Heart right ventricle (tissue), 16 donors: ENCODE measurements around the gene BMPR1A. TPM values are rescaled to one million over a fixed set of nuclear protein-coding genes. Genes with fewer than 3 reads are reported as not detected.

ENCODE experiments used
- ATAC-seq, 8 donors: fragments of 200-7000 bp; cut with Tn5 transposase; one replicate each; pipeline ENCODE4 v1.9.1; 2020; ENCODE audit warnings: mild to moderate bottlenecking in 8 of 8, moderate library complexity in 8 of 8, moderate number of reproducible peaks in 1 of 8
- DNase-seq, 2 donors: peaks; one replicate each; pipeline ENCODE4 v3.0.0-alpha.2; 2020
- H3K27ac ChIP-seq, 10 donors: fragments of 200-600 bp; sonication (generic) in 2 of 10; one replicate each; pipeline versions ENCODE4 v1.5.0 to v1.8.0; 2020 to 2022; ENCODE audit warnings: mild to moderate bottlenecking in 3 of 10
- H3K27me3 ChIP-seq, 7 donors: fragments of 200-600 bp; one replicate each; pipeline ENCODE4 v1.8.0; 2021 to 2022; ENCODE audit warnings: mild to moderate bottlenecking in 2 of 7
- H3K36me3 ChIP-seq, 9 donors: fragments of 200-600 bp; sonication (generic) in 1 of 9; one replicate each; pipeline versions ENCODE4 v1.5.0 to v1.8.0; 2020 to 2022; ENCODE audit warnings: mild to moderate bottlenecking in 2 of 9
- H3K4me1 ChIP-seq, 9 donors: fragments of 200-600 bp; sonication (generic) in 1 of 9; one replicate each; pipeline versions ENCODE4 v1.5.0 to v1.8.0; 2020 to 2022; ENCODE audit warnings: mild to moderate bottlenecking in 4 of 9
- H3K4me3 ChIP-seq, 10 donors: fragments of 200-600 bp; sonication (generic) in 2 of 10; one replicate each; pipeline versions ENCODE4 v1.5.0 to v1.8.0; 2020 to 2022; ENCODE audit warnings: mild to moderate bottlenecking in 7 of 10, moderate library complexity in 2 of 10
- H3K9me3 ChIP-seq, 11 donors: fragments of 200-600 bp in 10 of 11; sonication (generic) in 2 of 11; one replicate each; pipeline versions ENCODE4 v1.5.0 to v1.8.0; 2013 to 2022; ENCODE audit warnings: mild to moderate bottlenecking in 2 of 11, control low read depth in 1 of 11, moderate library complexity in 1 of 11
- CTCF ChIP-seq, 9 donors: fragments of 200-600 bp; sonication (generic) in 2 of 9; IDR thresholded peaks; one replicate each; pipeline versions ENCODE4 v1.5.0 to v1.8.0; 2021 to 2022; ENCODE audit warnings: antibody characterized with exemption in 9 of 9, mild to moderate bottlenecking in 5 of 9, moderate library complexity in 1 of 9
- WGBS, 2 donors: extraction: QIAGEN DNeasy Blood & Tissue Kit; methylation state at CpG; one replicate each; pipeline ENCODE4 v1.1.7; 2013; ENCODE audit warnings: inconsistent platforms in 1 of 2; 5-methylcytosine and 5-hydroxymethylcytosine counted together
- intact Hi-C, 10 donors: fragments of 100-400 bp; cut with DNase I; formaldehyde crosslinking; loops; one replicate each; pipeline versions ENCODE4 v1.11.1 to v1.14.2; 2022
- polyA plus RNA-seq, 2 donors: library from polyadenylated mRNA; stranded (reverse); fragments of 200-250 nt; gene quantifications; one replicate each; pipeline ENCODE4 v1.2.3, GENCODE V29; 2013
- total RNA-seq, 10 donors: library from RNA; stranded (reverse); fragmentation: NEBNext Ultra II Directional in 3 of 10; extraction: Animal tissue kit (Norgen Biotek cat#: 25700) in 3 of 10; gene quantifications; one replicate each; pipeline versions ENCODE4 v1.2.1 to v1.2.4, GENCODE V29; 2021 to 2023
- donor health status: Arrhythmogenic right ventricular cardiomyopathy.
- donor health status: ischemic (EF 13 %, LVEDD 7.1; RV severe dilation, severe dysfunction).
- donor health status: healthy with polysubstance abuse.
- donor health status: DM: no; HTN: yes; CAD: no.
- donor health status: DM: no; HTN: no; CAD: no.
- donor health status: ischemic (EF 25% LVEDD 6.9; RV normal size, moderate dysfunction).
- donor health status: ischemic (EF 25% LVEDD 5.7; RV mildly dilated, moderate dysfunction).
- donor health status: healthy.
- donor health status: DM: yes; HTN: yes; CAD: no.
- donor health status: Ischemic cardiomyopathy.
- donor health status: ischemic (EF 35%, LVEDD 5.7; RV mildly dilated, moderate dysfunction).
- donor health status: nonischemic (EF 11% LVEDD 7.7; RV severe dilation, severe dysfunction).
- donor health status: DM: yes; HTN: yes; CAD: no.
- donor health status: PGD.
- donor health status: ischemic (EF 29% LVEDD 5.4; RV normal size, mild dysfunction).
- donor health status: nonischemic (EF 23%, LVEDD 6.1; RV moderate dilation, normal function).

The BMPR1A gene
- total and polyA plus RNA-seq, 12 donors: 6.7 to 69.0 (median 45.6) TPM

GRCh38 chr10:86958116-86958900 lies 201.9 kb downstream of the BMPR1A start, which contains the start of gene SNCG:
SNCG (plus strand) TSS chr10:86958599; CDS start chr10:86958698, 99 bp downstream.
- intact Hi-C loops: no loop called here
- peak; percentile 48 to 69 for DNase-seq
- 33 to 35% methylated on average over 20 to 21 of the region's 22 CpGs for WGBS, 2 donors
- Histone ChIP-seq H3K27me3 (no peaks in the 10 kb centered on the region), H3K4me1 (peaks cover 21 to 73% (median 60%) of the 10 kb centered on the region in 9 donors), H3K9me3 (no peaks in the 10 kb centered on the region), H3K36me3 (peaks cover 0 to 8% (median 0%) of the 10 kb centered on the region in 9 donors), H3K27ac (peak within 1 kb of the TSS; percentile 85 to 97 (median 90)), H3K4me3 (peak within 1 kb of the TSS in 9 of 10 donors; percentile 49 to 68 (median 60))
- no peak for TF ChIP-seq CTCF (IDR thresholded peaks at IDR 0.05)
- ATAC-seq: peak in 2 of 8 donors; percentile 15 to 16

DNA sequence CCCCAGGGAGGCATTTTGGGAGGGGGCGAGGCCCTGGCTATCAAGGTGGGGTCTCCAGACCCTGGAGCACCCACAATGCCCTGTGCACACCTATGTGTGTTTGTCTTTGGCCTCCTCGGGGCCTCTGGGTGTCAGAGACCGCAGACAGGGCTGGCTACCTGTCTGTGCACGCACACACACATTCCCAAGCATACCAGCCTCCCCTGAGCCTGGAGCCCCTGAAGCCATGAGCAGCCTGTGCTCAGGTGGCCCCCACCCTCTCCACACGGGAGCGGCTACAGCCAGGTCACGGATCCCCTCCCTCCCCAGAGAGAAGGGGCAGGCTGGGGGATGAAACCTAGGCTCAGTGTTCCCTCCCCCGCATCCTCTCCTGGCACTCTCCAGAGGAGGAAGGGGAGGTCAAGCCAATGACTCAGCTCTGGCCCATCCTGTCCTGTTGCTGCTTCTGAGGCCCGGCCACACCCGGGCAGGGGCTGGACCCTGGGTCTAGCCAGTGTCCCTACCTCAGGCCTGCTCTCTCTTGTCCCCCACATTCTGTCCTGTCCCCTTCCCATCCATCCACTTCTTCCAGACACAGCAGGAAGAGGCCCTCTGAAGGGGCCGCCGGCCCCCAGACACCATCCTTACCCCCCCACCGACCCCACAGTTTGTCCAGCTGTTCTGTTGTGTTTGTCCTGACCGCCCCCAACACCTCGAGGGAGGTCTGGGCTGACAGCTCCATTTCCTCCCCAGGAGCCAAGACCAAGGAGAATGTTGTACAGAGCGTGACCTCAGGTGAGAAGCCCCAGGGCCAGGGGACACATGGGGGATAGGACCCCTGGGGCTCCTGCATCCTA lies 202.7 kb downstream of the BMPR1A start:
- Histone ChIP-seq H3K27me3 (no peaks in the 10 kb centered on the region), H3K36me3 (peaks cover 0 to 8% (median 0%) of the 10 kb centered on the region in 9 donors), H3K4me1 (peaks cover 21 to 65% (median 53%) of the 10 kb centered on the region in 9 donors), H3K9me3 (no peaks in the 10 kb centered on the region), H3K27ac (peak overlapping the region; percentile 85 to 97 (median 90)), H3K4me3 (peak overlapping the region in 9 of 10 donors; percentile 49 to 68 (median 60))
- intact Hi-C loops: no loop called here
- TF ChIP-seq CTCF (IDR thresholded peaks at IDR 0.05): no peak
- 45 to 64% methylated on average over 15 to 16 of the region's 16 CpGs for WGBS, 2 donors
- DNase-seq: peak; percentile 58 to 85
- peak; percentile 57 to 80 (median 64) for ATAC-seq

- peaks cover 0 to 8% (median 0%) of the 10 kb centered on the region in 9 donors for H3K36me3 ChIP-seq
- ATAC-seq: no peak
- H3K27ac ChIP-seq: peak overlapping the region; percentile 85 to 97 (median 90)
- peaks cover 21 to 59% (median 47%) of the 10 kb centered on the region in 9 donors for H3K4me1 ChIP-seq
- intact Hi-C loops: loop anchor here in 4 of 10 donors (1.0 to 2.0 kb wide), 2 partner anchors 19 to 20 kb away; no protein-coding TSS in a partner anchor
- WGBS, 2 donors: 70 to 79% methylated on average over 2 of the region's 2 CpGs
- no peak for DNase-seq
- peak overlapping the region in 9 of 10 donors; percentile 16 to 68 (median 60) for H3K4me3 ChIP-seq
- H3K9me3 ChIP-seq: no peaks in the 10 kb centered on the region
- TF ChIP-seq CTCF (IDR thresholded peaks at IDR 0.05): no peak
- no peaks in the 10 kb centered on the region for H3K27me3 ChIP-seq
Measured at GRCh38 chr10:86959737-86960002, 203.3 kb downstream of the BMPR1A start.
